GM18505 (cell line): ENCODE measurements around the gene CLEC16A.
"Not testable (repeated sequence)": the region's sequence is repeated elsewhere in the genome, so short reads cannot be mapped to it uniquely, and the experiment has no call there.

Experiments
- ATAC-seq: cut with Tn5 transposase; IDR thresholded peaks from one replicate; pipeline ENCODE4 v1.9.1; 2021; ENCODE audit not compliant: unreplicated experiment
- POLR2A ChIP-seq: IDR thresholded peaks from 4 replicates; pipeline ENCODE4 v1.6.1; 2011; ENCODE audit warnings: borderline replicate concordance; ENCODE audit not compliant: insufficient read depth, insufficient read length; ENCODE audit errors: extremely low read depth

The CLEC16A gene

GRCh38 chr16:11211061-11211976 lies 267.0 kb downstream of the CLEC16A start:
- no peak for ATAC-seq
- TF ChIP-seq POLR2A, result no peak

- no peak for ATAC-seq
- TF ChIP-seq POLR2A, result no peak
Observed at GRCh38 chr16:11211977-11212797, 267.8 kb downstream of the CLEC16A start.

GRCh38 chr16:11212798-11213196 lies 268.4 kb downstream of the CLEC16A start:
- no peak for TF ChIP-seq POLR2A
- ATAC-seq, result no peak

- ATAC-seq, result no peak
- TF ChIP-seq POLR2A, result no peak
Observed at GRCh38 chr16:11213373-11213772, 269.0 kb downstream of the CLEC16A start.

- ATAC-seq, result no peak
- no peak for TF ChIP-seq POLR2A
Observed at GRCh38 chr16:11213799-11214198, 269.4 kb downstream of the CLEC16A start.

GRCh38 chr16:11215935-11216556 lies 271.7 kb downstream of the CLEC16A start:
- no peak for TF ChIP-seq POLR2A
- no peak for ATAC-seq

GRCh38 chr16:11217651-11218603 lies 273.6 kb downstream of the CLEC16A start:
- no peak for TF ChIP-seq POLR2A
- no peak for ATAC-seq

GRCh38 chr16:11218604-11218962 lies 274.2 kb downstream of the CLEC16A start:
- TF ChIP-seq POLR2A, result no peak
- ATAC-seq, result no peak

GRCh38 chr16:11219178-11219577 lies 274.8 kb downstream of the CLEC16A start:
- ATAC-seq, result no peak
- no peak for TF ChIP-seq POLR2A

GRCh38 chr16:11220507-11220906 lies 276.1 kb downstream of the CLEC16A start:
- not testable (repeated sequence) for ATAC-seq

- TF ChIP-seq POLR2A, result peak; percentile 47
- peak; percentile 27 for ATAC-seq
Observed at GRCh38 chr16:11224096-11224893, 279.9 kb downstream of the CLEC16A start.
